Tibial nerve (tissue), 4 donors: Measurements from ENCODE around the gene CLCA2.

Experiments used
- EP300 ChIP-seq, 2 donors: sonication (generic); formaldehyde crosslinking; IDR thresholded peaks; one replicate each; pipeline ENCODE4 v1.6.1; 2017; ENCODE audit warnings: antibody characterized with exemption in 2 of 2, mild to moderate bottlenecking in 1 of 2
- POLR2A ChIP-seq, 2 donors: fragments of 450-650 bp; IDR thresholded peaks; one replicate each; pipeline ENCODE4 v1.6.1; 2017; ENCODE audit warnings: antibody characterized with exemption in 2 of 2, mild to moderate bottlenecking in 2 of 2, moderate library complexity in 2 of 2
- TF ChIP-seq, protein P1 (sequence below), 5 experiments: fragments of 200-600 bp in 3 of 5; fragments of 450-650 bp in 2 of 5; sonication (generic) in 3 of 5; IDR thresholded peaks; one replicate each; pipeline ENCODE4 v1.5.1; 2016 to 2019; ENCODE audit warnings: antibody characterized with exemption in 5 of 5, mild to moderate bottlenecking in 3 of 5, moderate library complexity in 2 of 5

DNA sequence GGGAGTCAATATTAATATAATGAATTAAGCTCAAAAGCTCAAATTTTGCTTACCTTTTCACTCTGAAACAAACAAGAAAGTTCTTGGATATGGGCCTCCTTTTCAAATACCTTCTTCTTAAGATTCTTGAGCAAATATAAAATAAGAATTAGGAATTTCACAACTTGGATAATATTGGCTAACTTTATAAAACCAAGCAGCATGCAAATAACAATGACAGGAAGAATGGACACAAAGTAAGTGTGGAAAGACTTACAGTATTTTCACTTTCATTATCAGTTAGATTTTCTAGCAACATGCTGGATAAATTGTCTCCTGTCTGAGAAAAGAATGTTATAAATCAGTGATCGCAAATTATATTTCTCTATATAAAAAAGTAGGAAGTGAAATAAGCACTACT, 41.1 kb upstream of the CLCA2 start:
- TF ChIP-seq, protein P1, sequence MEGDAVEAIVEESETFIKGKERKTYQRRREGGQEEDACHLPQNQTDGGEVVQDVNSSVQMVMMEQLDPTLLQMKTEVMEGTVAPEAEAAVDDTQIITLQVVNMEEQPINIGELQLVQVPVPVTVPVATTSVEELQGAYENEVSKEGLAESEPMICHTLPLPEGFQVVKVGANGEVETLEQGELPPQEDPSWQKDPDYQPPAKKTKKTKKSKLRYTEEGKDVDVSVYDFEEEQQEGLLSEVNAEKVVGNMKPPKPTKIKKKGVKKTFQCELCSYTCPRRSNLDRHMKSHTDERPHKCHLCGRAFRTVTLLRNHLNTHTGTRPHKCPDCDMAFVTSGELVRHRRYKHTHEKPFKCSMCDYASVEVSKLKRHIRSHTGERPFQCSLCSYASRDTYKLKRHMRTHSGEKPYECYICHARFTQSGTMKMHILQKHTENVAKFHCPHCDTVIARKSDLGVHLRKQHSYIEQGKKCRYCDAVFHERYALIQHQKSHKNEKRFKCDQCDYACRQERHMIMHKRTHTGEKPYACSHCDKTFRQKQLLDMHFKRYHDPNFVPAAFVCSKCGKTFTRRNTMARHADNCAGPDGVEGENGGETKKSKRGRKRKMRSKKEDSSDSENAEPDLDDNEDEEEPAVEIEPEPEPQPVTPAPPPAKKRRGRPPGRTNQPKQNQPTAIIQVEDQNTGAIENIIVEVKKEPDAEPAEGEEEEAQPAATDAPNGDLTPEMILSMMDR (IDR thresholded peaks at IDR 0.05), result no peak
- TF ChIP-seq EP300 (IDR thresholded peaks at IDR 0.05), result no peak
- no peak for TF ChIP-seq POLR2A (IDR thresholded peaks at IDR 0.05)
